HG02943 (cell line): ENCODE results near the gene RAMP3.
"Not testable (repeated sequence)": the region's sequence is repeated elsewhere in the genome, so short reads cannot be mapped to it uniquely, and the experiment has no call there.

Experiments used
- ATAC-seq: cut with Tn5 transposase; IDR thresholded peaks from one replicate; pipeline ENCODE4 v1.9.1; 2021; ENCODE audit warnings: mild to moderate bottlenecking, low read depth, moderate library complexity; ENCODE audit not compliant: unreplicated experiment

Gene RAMP3

GRCh38 chr7:45157653-45158401 lies at the start of gene RAMP3:
TSS of gene RAMP3 (plus strand) at chr7:45157791. CDS start at chr7:45157829, 38 bp downstream.
- ATAC-seq = no peak

DNA sequence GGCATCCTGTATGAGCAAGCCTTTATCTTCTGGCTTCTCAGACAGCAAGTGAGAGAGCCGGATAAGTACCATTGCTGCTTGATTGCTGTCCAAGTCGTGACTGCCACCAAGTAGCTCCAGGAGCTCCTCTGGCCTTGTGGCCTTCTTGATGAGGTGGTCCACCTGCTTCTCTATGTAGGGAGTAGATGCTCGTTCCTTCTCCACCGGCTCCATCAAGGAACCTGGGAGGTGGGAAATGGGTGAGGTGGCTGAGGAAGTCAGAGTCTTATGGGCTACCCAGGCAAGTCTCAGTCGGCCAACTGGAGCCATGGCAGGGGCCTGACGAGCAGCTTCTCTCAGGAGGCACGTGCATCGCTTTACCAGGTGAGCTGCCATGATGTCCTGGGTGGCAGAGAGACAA lies 48.7 kb upstream of the RAMP3 start:
- no peak for ATAC-seq

DNA sequence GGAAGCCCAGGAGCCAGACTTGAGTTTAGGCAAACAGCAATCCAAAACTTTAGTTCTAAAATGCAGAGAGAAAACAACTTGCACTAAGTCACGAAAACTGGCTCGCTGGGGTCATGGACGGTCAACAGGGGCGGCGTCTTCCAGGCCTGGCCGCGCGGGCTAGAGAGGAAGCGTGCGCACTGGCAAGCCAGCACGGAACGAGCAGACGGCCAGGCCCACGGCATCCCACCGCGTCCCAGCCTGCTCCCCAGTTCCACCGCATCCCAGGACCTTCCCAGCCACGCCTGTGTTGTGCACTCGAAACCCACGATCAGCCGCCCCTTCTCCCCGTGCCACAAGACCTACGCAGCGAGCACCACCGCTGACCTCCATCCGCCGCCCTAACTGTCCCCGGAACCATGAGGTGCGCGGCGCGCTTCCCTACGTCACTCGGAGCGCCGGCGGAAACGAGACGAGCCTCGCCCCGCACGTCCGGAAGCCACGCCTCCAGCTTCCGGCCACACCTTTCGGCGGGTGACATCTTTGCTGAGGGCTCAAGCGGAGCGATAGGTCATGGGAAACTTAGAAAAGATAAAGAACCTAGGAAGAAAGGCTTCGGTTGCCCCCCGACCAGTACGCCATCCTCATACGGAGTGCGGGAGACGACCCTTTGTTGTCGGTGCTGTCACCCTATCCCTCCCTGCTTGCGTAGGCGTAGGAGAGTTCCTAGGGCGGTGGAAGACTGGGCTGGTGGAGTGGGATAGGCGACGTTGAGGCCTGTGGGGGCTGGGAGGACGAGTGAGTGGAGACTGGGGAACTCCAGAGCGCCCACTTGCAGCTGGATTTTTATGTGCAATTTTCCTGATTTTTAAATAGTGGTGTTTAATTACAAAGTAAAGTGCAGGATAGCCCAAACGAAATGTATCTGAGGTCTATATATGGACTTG lies 46.0 kb upstream of the RAMP3 start, which contains the start of gene TBRG4:
TSS of gene TBRG4 (minus strand) at position 400 of the 926 bp plus-strand sequence. CDS start 2,460 bp downstream, outside the sequence.
- peak; percentile 87 for ATAC-seq

DNA sequence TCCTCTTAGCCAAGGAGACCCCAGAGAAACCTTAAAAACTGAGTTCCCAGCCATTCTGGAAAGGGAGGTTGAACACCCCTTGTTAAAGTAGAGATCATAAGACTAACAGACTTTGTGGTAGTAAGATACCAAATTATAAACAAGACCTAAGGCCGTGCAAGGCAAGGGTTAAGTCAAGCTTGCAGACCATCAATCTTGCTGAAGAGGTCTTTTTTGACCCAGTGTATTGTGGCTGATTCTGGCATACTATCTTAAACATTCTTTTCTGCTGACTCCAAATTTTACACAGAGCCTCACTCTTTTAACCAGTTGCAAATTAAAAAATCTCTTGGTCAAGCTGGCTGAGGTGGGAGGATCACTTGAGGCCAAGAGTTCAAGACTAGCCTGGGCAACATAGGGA lies 44.9 kb upstream of the RAMP3 start:
- no peak for ATAC-seq

DNA sequence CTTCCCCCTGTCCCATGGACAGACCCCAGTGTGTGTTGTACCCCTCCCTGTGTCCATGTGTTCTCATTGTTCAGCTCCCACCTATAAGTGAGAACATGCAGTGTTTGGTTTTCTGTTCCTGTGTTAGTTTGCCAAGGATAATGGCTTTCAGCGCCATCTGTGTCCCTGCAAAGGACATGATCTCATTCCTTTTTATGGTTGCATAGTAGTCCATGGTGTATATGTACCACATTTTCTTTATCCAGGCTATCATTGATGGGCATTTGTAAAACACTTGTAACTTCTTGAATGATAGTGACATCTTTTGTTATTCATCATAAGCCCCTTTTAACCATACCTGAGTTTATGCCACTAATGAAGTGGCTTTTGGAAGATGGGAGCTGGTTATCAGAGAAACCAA lies 43.3 kb upstream of the RAMP3 start:
- ATAC-seq = not testable (repeated sequence)

DNA sequence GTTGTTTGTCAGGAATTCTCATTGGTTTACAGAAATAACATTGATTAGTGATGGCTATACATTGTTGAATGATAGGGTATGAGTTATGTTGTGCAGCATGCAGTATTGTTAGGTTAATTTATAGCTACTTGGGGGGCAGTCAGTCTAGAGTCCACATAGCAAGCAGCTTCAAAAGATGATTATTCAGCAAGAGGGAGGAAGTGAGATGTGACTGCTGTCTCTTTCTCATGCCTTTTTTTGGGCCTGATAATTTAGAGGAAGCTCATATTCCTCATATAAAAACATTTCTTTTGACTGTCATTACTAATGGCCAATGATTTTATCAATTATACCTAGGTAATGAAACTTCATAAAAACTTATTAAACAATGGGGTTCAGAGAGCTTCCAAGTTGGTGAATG lies 42.7 kb upstream of the RAMP3 start:
- no peak for ATAC-seq

- ATAC-seq = no peak
These were observed 41.5 kb upstream of the RAMP3 start for GRCh38 chr7:45116048-45116447.

DNA sequence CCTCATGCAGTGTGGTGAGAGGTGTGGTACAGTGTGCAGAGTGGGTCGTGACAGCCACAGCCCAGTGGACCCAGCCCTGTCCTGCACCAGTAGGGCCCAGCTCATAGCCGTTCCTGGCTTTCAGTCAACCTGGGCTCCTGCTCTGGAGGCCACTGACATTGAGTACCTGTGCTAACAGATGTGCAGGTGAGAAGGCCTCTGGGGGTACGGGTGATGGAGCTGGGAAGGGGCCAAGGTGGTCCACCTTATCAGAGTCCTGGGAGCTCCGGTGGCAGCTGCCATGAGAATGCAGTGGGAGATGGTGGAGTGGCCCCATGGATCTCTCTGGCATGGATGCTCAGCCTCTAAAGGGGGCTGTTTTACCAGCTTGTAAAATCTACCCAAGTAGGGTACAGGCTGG lies 40.0 kb upstream of the RAMP3 start:
- no peak for ATAC-seq

DNA sequence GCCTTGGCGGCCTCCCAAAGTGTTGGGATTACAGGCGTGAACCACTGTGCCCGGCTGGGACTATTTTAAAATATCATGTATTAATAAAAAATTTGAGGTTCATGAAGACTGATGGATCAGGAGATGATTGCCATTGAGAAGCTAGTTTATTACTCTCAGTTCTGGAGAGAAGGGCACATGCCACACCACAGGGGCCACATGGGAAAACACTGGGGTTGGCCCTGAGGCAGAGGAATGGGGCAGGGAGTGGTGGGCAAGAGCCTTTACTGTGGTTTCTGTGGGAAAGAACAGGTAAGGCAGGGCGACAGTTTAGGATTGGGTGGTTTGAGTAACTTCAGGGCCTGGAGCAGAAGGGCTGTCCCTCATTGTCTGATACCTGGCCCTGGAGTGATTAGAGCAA lies 39.3 kb upstream of the RAMP3 start:
- ATAC-seq = no peak

DNA sequence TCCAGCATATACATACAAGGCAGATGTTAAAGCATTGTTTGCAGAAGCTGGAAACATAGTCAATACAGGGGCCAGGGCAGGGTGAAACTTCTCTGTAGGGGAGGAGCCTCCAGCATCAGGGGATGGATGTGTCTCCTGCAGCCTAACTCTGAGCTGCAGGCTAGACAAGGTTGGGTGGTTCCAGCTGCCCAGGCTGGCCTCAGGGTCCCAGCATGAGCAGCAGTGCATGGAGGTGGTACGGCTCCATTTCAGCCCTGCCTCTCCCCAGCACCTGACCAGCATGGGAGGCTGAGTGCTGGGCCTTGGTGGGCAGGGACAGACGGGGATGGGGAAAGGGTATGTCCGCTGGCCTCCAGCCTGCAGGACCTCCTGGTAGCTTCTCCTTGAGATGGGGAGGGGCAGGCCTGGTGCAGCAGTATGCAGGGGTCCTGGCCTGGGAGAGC lies 38.7 kb upstream of the RAMP3 start:
- no peak for ATAC-seq

- no peak for ATAC-seq
These were observed 38.0 kb upstream of the RAMP3 start for GRCh38 chr7:45119550-45119949.

GRCh38 chr7:45122975-45123860 lies 34.4 kb upstream of the RAMP3 start:
- ATAC-seq = no peak

DNA sequence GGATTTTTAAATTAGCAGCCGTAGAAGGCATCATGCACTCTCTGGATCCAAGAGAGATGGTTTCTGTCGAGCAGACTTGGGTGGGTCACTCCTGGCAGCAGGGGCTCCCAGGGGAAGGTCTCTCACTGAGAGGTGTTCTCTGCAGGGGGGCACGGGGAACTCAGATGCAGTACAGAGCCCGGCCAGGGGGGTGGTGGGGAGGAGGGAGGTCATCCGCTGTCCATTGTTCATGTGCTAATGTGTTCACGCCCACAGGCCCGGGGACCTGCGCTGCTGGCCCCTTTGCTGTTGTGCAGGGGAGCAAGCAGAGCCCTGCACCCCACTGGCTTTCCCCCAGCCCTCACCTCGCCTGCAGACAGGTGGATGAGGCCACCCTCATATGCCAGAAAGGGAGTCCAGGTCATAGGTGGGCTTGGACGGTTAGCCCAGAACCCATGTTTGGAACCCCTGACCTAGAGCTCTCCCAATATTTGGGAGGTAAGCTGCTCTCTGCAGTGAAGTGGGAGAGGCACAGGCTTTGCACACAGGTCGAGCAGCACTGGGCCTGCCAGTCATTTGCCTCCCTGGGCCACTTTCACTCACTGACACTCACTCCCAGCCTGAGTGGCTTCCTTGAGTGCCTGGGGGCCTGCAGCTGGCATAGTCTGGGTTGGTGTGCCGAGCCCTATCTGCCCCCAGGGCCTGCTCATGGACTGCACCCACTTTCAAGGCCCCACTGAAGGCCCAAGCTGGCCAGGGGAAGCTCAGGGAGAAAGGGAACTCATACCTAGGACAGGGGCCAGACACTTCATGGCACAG lies 33.5 kb upstream of the RAMP3 start:
- ATAC-seq = no peak

- no peak for ATAC-seq
These were observed 32.2 kb upstream of the RAMP3 start for GRCh38 chr7:45125193-45125904.

DNA sequence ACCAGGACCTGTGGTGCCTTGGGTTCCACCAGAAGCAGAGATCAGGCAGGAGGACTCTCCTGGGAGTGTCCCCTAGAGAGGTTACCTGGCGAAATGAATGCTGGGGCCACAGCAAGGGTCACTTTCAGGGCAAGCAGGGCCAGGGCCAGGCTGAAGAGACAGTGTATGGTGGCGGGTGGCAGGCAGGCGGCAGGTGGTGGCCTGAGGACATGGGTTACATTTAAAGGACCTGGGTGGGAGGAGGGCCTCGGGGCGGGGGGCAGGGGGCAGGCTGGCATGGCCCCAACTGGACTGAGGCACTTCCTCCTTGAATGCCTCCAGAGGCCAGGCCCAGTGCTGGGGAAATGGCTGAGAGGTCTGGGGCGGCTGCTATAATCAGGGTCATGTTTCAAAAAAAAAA lies 31.4 kb upstream of the RAMP3 start:
- no peak for ATAC-seq

- no peak for ATAC-seq
These were observed 30.7 kb upstream of the RAMP3 start for GRCh38 chr7:45126920-45127319.

GRCh38 chr7:45129181-45129800 lies 28.3 kb upstream of the RAMP3 start:
- no peak for ATAC-seq

DNA sequence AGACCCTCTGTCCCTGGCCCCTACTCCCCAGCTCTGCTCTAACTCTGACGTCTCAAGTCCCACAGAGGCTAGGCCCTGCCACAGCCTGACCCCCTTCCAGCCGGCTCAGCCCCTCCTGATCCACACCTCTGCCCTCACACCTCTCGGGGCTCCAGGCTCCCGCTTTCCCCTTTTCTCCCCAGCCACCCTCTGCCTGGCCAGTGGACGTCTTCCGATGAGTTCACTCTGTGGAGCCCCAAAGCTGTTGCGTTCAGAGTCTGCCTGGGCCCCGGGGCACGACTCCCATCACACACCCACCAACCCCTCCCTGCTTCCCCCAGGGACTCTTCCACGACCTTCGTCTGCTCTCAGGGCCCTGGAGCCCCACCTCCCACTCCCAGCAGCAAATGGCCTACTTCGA lies 27.7 kb upstream of the RAMP3 start:
- no peak for ATAC-seq

GRCh38 chr7:45130910-45131309 lies 26.7 kb upstream of the RAMP3 start:
- ATAC-seq = no peak
